HG03097 (cell line): ENCODE results near the gene TBC1D13.
A peak's percentile ranks its signal among the peaks of the same experiment; 100 is the strongest.
"Not testable (repeated sequence)": the region's sequence is repeated elsewhere in the genome, so short reads cannot be mapped to it uniquely, and the experiment has no call there.

ENCODE experiments used
- ATAC-seq: cut with Tn5 transposase; IDR thresholded peaks from one replicate; pipeline ENCODE4 v1.9.1; 2021; ENCODE audit not compliant: unreplicated experiment, low FRiP score

Gene TBC1D13

GRCh38 chr9:128786681-128787601 is at the start of gene TBC1D13:
Gene TBC1D13, plus strand, starts transcription at chr9:128787253. Its CDS starts 101 bp downstream, at chr9:128787354.
- ATAC-seq = peak; percentile 83

- ATAC-seq = no peak
Measured at GRCh38 chr9:128742401-128742800, 44.7 kb upstream of the TBC1D13 start.

GRCh38 chr9:128743421-128743820 is 43.6 kb upstream of the TBC1D13 start:
- ATAC-seq = no peak

GRCh38 chr9:128747241-128747640 is 39.8 kb upstream of the TBC1D13 start:
- ATAC-seq = no peak

- no peak for ATAC-seq
Measured at GRCh38 chr9:128750926-128751595, 36.0 kb upstream of the TBC1D13 start.

- no peak for ATAC-seq
Measured at GRCh38 chr9:128753627-128754026, 33.4 kb upstream of the TBC1D13 start.

- no peak for ATAC-seq
Measured at GRCh38 chr9:128757602-128758001, 29.5 kb upstream of the TBC1D13 start.

GRCh38 chr9:128762671-128763449 is 24.2 kb upstream of the TBC1D13 start:
- ATAC-seq = no peak

- ATAC-seq = no peak
Measured at GRCh38 chr9:128764361-128764760, 22.7 kb upstream of the TBC1D13 start.

GRCh38 chr9:128765499-128765898 is 21.6 kb upstream of the TBC1D13 start:
- no peak for ATAC-seq

- ATAC-seq = no peak
Measured at GRCh38 chr9:128768606-128769005, 18.4 kb upstream of the TBC1D13 start.

- no peak for ATAC-seq
Measured at GRCh38 chr9:128770286-128771030, 16.6 kb upstream of the TBC1D13 start.

GRCh38 chr9:128771094-128771721 is 15.8 kb upstream of the TBC1D13 start:
- peak; percentile 13 for ATAC-seq

GRCh38 chr9:128771745-128772519 is 15.1 kb upstream of the TBC1D13 start, which contains the start of gene ZER1:
Gene ZER1, minus strand, starts transcription at chr9:128771927. Its CDS starts 16,362 bp downstream, at chr9:128755565.
- ATAC-seq = peak; percentile 88

GRCh38 chr9:128773049-128773448 is 14.0 kb upstream of the TBC1D13 start:
- ATAC-seq = no peak

- no peak for ATAC-seq
Measured at GRCh38 chr9:128774804-128775203, 12.2 kb upstream of the TBC1D13 start.

- not testable (repeated sequence) for ATAC-seq
Measured at GRCh38 chr9:128780093-128780492, 7.0 kb upstream of the TBC1D13 start.

- no peak for ATAC-seq
Measured at GRCh38 chr9:128781187-128782070, 5.6 kb upstream of the TBC1D13 start.
